Measurements from ENCODE around the gene GTF2H1.

DNA sequence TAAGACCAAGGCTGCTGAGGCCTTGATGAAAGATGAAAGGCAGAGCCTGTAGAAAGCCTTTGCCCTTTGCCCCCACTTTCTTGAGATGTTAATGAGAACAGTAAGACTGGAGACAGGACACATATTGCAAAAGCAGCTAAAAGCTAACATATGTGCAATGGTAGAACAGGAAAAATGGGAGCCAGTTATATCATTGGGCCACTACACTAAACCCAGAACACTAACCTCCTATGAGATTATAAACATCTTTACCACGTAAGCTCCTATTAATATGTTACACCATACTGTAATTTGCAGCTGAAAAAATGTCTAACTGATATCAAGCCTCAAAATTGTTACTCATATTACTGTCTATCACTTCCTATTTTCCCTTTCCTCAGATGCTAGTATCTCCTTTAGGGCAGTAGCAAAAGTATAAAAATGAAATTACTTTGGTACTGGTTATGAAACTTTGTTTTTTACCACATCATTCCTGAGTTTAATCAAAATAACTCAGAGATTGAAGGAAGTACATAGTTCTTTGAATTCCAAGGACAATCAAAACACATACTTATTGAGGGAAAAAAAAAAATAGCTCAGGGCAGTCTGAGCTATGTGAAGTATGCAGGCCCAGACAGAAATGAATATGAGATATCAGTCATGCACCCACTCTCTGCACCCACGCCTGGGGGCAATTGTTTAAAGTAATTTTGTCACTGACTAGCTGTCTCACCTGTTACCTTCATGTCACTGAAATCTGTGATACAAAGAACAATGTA lies 9.5 kb upstream of the GTF2H1 start:
- no peak for TF ChIP-seq CTCF (IDR thresholded peaks at IDR 0.05; ENCODE audit: insufficient read depth, low read depth, low read length)
- TF ChIP-seq EZH2 (IDR thresholded peaks at IDR 0.05; ENCODE audit: insufficient read depth, low read length): no peak

All from astrocyte (in vitro differentiated cells and primary cell).